Common myeloid progenitor, CD34-positive (primary cell): ENCODE results near the gene ST8SIA6.

Experiments used
- CTCF ChIA-PET: fragments of 350-600 bp; sonication (Branson Sonifier 250); formaldehyde crosslinking; loops from one replicate; lab custom pipeline; 2021; ENCODE audit warnings: antibody characterized with exemption; lab: Charles Lee
- POLR2A ChIA-PET: fragments of 350-600 bp; sonication (Branson Sonifier 250); formaldehyde crosslinking; loops from one replicate; lab custom pipeline; 2021; ENCODE audit warnings: antibody characterized with exemption; lab: Charles Lee
- DNase-seq, 3 donors: peaks; one replicate each; pipeline versions ENCODE4 v3.0.0 to v3.0.0-alpha.2; 2013
- H3K27ac ChIP-seq, 2 experiments: 1 replicate in 1 of 2; 2 replicates in 1 of 2; pipeline ENCODE4 v1.7.0; 2013; ENCODE audit warnings: inconsistent platforms in 2 of 2, low read length in 2 of 2, mild to moderate bottlenecking in 2 of 2, low read depth in 1 of 2, moderate library complexity in 1 of 2; ENCODE audit not compliant: severe bottlenecking in 2 of 2, insufficient read depth in 1 of 2, poor library complexity in 1 of 2
- H3K27me3 ChIP-seq, 5 experiments: replicated peaks in 2 of 5; 1 replicate in 3 of 5; 2 replicates in 2 of 5; pipeline versions ENCODE4 v1.6.1 to v1.7.0; 2013; ENCODE audit warnings: low read length in 4 of 5, mild to moderate bottlenecking in 2 of 5, moderate library complexity in 2 of 5, inconsistent platforms in 1 of 5; ENCODE audit not compliant: insufficient read depth in 5 of 5, control insufficient read depth in 4 of 5
- H3K36me3 ChIP-seq, 4 experiments: 1 replicate in 2 of 4; 2 replicates in 2 of 4; pipeline versions ENCODE4 v1.6.1 to v1.7.0; 2013; ENCODE audit warnings: low read length in 3 of 4, control low read depth in 1 of 4, mild to moderate bottlenecking in 1 of 4; ENCODE audit not compliant: control insufficient read depth in 4 of 4, insufficient read depth in 4 of 4
- H3K4me1 ChIP-seq, 4 experiments: 1 replicate in 3 of 4; 2 replicates in 1 of 4; pipeline versions ENCODE4 v1.6.1 to v1.7.1; 2013; ENCODE audit warnings: low read length in 3 of 4, mild to moderate bottlenecking in 3 of 4, control low read depth in 1 of 4, inconsistent platforms in 1 of 4, moderate library complexity in 1 of 4; ENCODE audit not compliant: control insufficient read depth in 4 of 4, insufficient read depth in 4 of 4; ENCODE audit errors: control extremely low read depth in 1 of 4
- H3K4me3 ChIP-seq, 7 experiments: 1 replicate in 4 of 7; 2 replicates in 3 of 7; pipeline versions ENCODE4 v1.5.1 to v1.7.0; 2013; ENCODE audit warnings: mild to moderate bottlenecking in 7 of 7, low read length in 6 of 7, moderate library complexity in 6 of 7, inconsistent platforms in 2 of 7, low read depth in 2 of 7, control low read depth in 1 of 7; ENCODE audit not compliant: insufficient read depth in 4 of 7, control insufficient read depth in 1 of 7; ENCODE audit errors: extremely low read depth in 1 of 7
- H3K9me3 ChIP-seq, 5 experiments: 1 replicate in 4 of 5; 2 replicates in 1 of 5; pipeline versions ENCODE4 v1.6.1 to v1.7.1; 2013; ENCODE audit warnings: low read length in 4 of 5, mild to moderate bottlenecking in 2 of 5, inconsistent platforms in 1 of 5, low read depth in 1 of 5, moderate library complexity in 1 of 5; ENCODE audit not compliant: control insufficient read depth in 4 of 5, insufficient read depth in 2 of 5; ENCODE audit errors: control extremely low read depth in 1 of 5
- WGBS: methylation state at CpG from one replicate; pipeline ENCODE4 v1.1.5; 2013; ENCODE audit not compliant: insufficient coverage; 5-methylcytosine and 5-hydroxymethylcytosine counted together

The ST8SIA6 gene

DNA sequence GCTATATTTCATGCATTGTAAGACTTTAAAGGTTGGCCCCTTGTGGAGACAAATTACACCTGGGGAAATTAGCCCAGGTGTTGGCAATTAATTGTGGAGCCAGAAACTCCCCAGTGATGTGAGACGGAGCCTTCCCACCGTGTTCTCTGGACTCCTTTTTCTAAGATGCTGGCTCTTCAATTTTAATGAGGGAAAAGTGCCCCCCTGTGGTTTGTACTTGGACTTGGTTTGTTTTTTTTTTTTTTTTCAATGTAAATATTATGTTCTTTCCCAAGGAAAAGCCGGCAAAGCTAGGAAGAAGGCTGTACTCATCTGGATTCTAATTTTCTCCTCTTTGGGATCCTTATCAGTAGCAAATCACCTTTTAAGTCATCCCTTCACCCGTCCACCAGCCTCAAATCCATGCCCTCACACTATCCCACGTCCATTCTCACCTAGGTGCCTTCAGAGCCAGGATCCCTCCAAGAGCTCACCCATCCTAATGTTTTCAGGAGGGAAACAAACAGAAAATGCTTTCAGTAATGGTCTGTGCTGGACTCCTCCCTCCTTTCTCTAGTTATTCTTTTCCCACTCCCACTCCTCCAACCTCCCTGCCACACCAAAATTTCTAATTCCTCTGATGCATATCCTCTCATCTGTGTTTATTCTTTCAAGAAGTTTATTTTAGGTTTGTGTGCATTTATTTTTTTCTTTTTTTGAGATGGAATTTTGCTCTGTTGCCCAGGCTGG is 20.4 kb upstream of the ST8SIA6 start:
- POLR2A ChIA-PET: interaction anchor here (0.7 kb wide), 1 partner anchor 274 kb away, joined by 4 read pairs; no protein-coding TSS in a partner anchor
- Histone ChIP-seq H3K9me3 (peaks cover 0 to 6% (median 4%) of the 10 kb centered on the region in 5 experiments), H3K36me3 (no peaks in the 10 kb centered on the region), H3K27ac (no peak overlapping the region), H3K4me3 (peak overlapping the region in 3 of 7 experiments; percentile 6 to 25 (median 9)), H3K27me3 (no peaks in the 10 kb centered on the region), H3K4me1 (peaks cover 2 to 27% (median 16%) of the 10 kb centered on the region in 4 experiments)
- peak; percentile 54 to 59 (median 55) for DNase-seq
- WGBS: 47% methylated on average over 4 of the region's 5 CpGs
- CTCF ChIA-PET: interaction anchor here (0.6 to 3.2 kb wide), 19 partner anchors 9 to 185 kb away, joined by 3 to 15 read pairs (median 4); no protein-coding TSS in a partner anchor

DNA sequence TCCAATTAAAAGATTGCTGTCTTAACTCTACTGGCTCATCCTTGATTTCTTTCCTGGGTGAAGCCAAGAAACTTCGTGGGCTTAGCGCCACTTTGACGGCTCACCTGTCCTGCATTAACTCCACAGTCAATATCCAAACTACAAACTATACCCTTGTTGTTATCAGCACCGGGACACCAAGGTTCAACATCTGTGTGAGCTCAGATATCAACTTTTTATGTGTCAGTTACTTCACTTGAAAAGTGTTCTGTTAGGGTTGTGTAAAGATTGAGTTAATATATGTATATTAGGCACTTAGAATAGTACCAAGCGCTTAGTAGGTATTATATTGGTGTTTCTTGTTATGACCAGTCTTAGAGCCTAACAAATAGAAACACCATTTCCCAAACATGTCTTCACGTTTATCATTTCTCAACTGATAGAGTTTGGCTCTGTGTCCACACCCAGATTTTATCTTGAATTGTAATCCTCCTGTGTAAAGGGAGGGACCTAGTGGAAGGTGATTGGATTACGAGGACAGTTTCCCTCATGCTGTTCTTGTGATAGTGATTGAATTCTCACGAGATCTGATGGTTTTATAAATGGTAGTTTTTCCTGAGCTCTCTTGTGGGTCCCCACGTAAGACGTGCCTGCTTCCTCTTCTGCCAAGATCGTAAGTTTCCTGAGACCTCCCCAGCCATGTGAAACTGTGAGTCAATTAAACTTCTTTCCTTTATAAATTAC is 19.0 kb upstream of the ST8SIA6 start:
- peak; percentile 36 to 83 (median 71) for DNase-seq
- H3K27ac ChIP-seq: no peak overlapping the region
- ChIA-PET CTCF (interaction anchor here (0.6 to 3.2 kb wide), 21 partner anchors 10 to 184 kb away, joined by 3 to 15 read pairs (median 3); no protein-coding TSS in a partner anchor), POLR2A (interaction anchor here (0.6 kb wide), 1 partner anchor 49 kb away, joined by 7 read pairs; no protein-coding TSS in a partner anchor)
- 60% methylated on average over 3 of the region's 11 CpGs for WGBS
- no peaks in the 10 kb centered on the region for H3K27me3 ChIP-seq
- no peaks in the 10 kb centered on the region for H3K36me3 ChIP-seq
- H3K9me3 ChIP-seq: peaks cover 0 to 6% (median 4%) of the 10 kb centered on the region in 5 experiments
- H3K4me1 ChIP-seq: peaks cover 2 to 16% (median 6%) of the 10 kb centered on the region in 4 experiments
- peak overlapping the region in 2 of 7 experiments; percentile 20 to 24 for H3K4me3 ChIP-seq

DNA sequence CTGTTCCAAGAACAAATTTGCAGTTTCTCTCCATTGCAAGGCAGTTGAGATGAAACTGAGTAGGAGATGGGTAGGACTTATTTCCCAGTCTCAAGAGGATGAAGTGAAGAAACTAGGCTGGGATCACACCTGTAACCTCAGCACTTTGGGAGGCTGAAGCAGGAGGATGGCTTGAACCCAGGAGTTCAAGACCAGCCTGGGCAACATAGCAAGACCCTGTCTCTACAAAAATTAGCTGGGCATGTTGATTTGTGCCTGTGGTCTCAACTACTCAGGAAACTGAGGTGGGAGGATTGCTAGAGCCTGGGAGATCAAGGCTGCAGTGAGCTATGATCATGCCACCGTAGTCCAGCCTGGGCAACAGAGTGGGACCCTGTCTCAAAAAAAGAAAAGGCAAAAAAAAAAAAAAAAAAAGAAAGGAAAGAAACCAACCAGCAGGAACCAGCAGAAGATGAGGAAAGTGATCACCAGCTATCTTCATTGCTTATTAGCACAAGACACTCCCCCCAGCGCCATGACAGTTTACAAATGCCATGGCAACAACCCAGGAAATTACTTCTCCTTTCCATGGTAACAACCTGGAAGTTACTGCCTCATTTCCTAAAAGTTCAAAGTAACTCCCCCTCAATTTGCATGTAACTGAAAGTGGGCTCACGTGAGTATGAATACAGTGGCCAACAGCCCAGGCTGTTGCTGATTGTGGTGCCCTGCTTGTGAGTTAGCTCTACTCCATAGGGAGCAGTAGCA is 18.3 kb upstream of the ST8SIA6 start:
- CTCF ChIA-PET: interaction anchor here (0.9 to 3.2 kb wide), 11 partner anchors 9 to 183 kb away, joined by 3 to 15 read pairs (median 4); no protein-coding TSS in a partner anchor

DNA sequence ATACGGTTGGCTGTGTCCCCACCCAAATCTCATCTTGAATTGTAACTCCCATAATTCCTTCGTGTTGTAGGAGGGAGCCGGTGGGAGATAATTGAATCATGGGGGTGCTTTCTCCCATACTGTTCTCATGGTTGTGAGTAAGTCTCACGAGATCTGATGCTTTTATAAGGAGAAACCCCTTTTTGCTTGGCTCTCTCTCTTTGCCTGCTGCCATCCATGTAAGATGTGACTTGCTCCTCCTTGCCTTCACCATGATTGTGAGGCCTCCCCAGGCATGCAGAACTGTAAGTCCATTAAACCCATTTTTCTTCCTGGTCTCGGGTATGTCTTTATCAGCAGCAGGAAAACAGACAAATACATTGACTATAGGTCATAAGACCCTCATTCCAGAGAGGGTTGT is 15.9 kb upstream of the ST8SIA6 start:
- 100% methylated on average over 2 of the region's 5 CpGs for WGBS
- Histone ChIP-seq H3K27ac (no peak overlapping the region), H3K9me3 (peaks cover 0 to 6% (median 4%) of the 10 kb centered on the region in 5 experiments), H3K4me3 (no peak overlapping the region), H3K36me3 (no peaks in the 10 kb centered on the region), H3K4me1 (peaks cover 2 to 20% (median 6%) of the 10 kb centered on the region in 4 experiments), H3K27me3 (no peaks in the 10 kb centered on the region)
- ChIA-PET CTCF (no interaction called here), POLR2A (no interaction called here)
- no peak for DNase-seq

More for the DNA sequence above, 18.3 kb upstream of the ST8SIA6 start:
- H3K4me1 ChIP-seq: peaks cover 2 to 15% (median 6%) of the 10 kb centered on the region in 4 experiments
- peak in 2 of 3 donors; percentile 72 to 82 for DNase-seq
- H3K4me3 ChIP-seq: no peak overlapping the region
- POLR2A ChIA-PET: interaction anchor here (0.6 kb wide), 1 partner anchor 48 kb away, joined by 7 read pairs; no protein-coding TSS in a partner anchor
- no peaks in the 10 kb centered on the region for H3K27me3 ChIP-seq
- WGBS: 100% methylated on average over 3 of the region's 3 CpGs
- H3K36me3 ChIP-seq: no peaks in the 10 kb centered on the region
- no peak overlapping the region for H3K27ac ChIP-seq
- H3K9me3 ChIP-seq: peaks cover 0 to 6% (median 4%) of the 10 kb centered on the region in 5 experiments

DNA sequence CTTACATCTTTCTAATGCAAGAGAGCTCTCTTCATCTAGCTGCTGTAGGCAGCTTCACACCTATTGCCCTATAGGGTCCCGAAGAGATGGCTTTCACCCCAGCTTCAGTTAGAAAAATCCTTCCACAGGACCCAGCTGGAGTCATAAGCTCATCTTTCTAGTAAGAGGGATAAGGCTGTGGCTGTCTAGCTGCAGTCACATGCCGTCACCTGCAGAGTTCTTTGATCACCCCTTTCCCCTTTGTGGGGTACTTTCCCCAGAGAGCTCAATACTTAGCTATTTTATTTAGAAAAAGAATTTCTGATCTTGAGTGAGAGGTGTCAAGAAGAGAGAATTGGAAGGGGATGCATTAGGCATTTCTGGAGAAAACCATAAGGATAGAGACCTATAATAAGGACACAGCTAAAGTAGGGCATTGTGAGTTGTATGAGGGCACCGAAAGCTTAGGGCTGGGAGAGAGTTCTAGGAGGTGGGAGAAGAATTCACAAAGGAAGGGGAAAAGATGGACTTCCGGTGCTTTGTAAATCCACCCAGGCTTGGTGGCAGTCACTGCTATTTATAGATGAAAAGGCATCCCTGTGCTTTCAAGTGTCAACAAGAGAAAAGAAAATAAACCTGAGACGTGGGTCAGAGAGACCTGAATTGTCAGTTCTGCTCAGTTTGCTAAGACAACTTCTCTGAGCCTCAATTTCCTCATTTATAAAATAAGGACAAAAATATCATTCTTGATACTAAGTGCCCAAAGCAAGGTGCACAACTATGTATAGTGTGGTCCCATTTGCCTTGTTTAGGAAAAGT is 11.1 kb upstream of the ST8SIA6 start:
- CTCF ChIA-PET: interaction anchor here (0.9 to 1.5 kb wide), 6 partner anchors 11 to 135 kb away, joined by 3 to 5 read pairs (median 4); partner anchors contain the start of gene ST8SIA6
- Histone ChIP-seq H3K9me3 (peaks cover 0 to 6% (median 4%) of the 10 kb centered on the region in 5 experiments), H3K27ac (no peak overlapping the region), H3K27me3 (no peaks in the 10 kb centered on the region), H3K36me3 (no peaks in the 10 kb centered on the region), H3K4me1 (peaks cover 2 to 39% (median 11%) of the 10 kb centered on the region in 4 experiments), H3K4me3 (no peak overlapping the region)
- 83% methylated on average over 2 of the region's 5 CpGs for WGBS
- DNase-seq: no peak
- POLR2A ChIA-PET: interaction anchor here (1.0 kb wide), 1 partner anchor 12 kb away, joined by 3 read pairs; no protein-coding TSS in a partner anchor

DNA sequence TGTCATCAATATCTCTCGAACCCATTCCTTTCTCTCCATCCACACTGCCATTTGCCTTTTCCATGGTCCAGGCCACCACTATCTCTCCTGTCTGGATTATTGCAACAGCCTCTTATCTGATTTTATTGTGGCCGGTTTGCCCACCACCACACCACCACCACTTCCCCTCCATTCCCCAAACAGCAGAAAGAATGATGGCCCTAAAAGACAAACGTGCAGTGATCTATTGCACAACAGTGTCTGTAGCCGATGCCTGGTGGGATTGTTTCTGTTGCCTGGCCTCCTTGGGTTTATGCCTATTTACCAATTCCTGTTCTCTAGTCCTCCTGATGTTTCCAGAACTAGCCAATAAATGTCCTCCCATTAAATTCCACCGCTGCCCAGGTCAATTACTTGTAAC is 10.2 kb upstream of the ST8SIA6 start:
- 49% methylated on average over 5 of the region's 5 CpGs for WGBS
- ChIA-PET POLR2A (no interaction called here), CTCF (interaction anchor here (0.9 to 1.5 kb wide), 4 partner anchors 10 to 136 kb away, joined by 4 to 5 read pairs (median 4); partner anchors contain the start of gene ST8SIA6)

More for the DNA sequence above, 10.2 kb upstream of the ST8SIA6 start:
- Histone ChIP-seq H3K27ac (no peak overlapping the region), H3K27me3 (no peaks in the 10 kb centered on the region), H3K4me1 (peaks cover 6 to 48% (median 19%) of the 10 kb centered on the region in 4 experiments), H3K36me3 (no peaks in the 10 kb centered on the region), H3K9me3 (no peaks in the 10 kb centered on the region), H3K4me3 (no peak overlapping the region)
- DNase-seq: peak in 2 of 3 donors; percentile 74 to 75
